Measurements from ENCODE around the gene TSPAN11.

- TF ChIP-seq CTCF (IDR thresholded peaks at IDR 0.05): no peak
- no peak for TF ChIP-seq ZFX (IDR thresholded peaks at IDR 0.05; ENCODE audit: borderline replicate concordance)
These were observed 16.6 kb upstream of the TSPAN11 start for GRCh38 chr12:30910038-30910350.

Data from 22Rv1 (cell line).